Measurements from ENCODE around the gene CABCOCO1.

CABCOCO1 gene

DNA sequence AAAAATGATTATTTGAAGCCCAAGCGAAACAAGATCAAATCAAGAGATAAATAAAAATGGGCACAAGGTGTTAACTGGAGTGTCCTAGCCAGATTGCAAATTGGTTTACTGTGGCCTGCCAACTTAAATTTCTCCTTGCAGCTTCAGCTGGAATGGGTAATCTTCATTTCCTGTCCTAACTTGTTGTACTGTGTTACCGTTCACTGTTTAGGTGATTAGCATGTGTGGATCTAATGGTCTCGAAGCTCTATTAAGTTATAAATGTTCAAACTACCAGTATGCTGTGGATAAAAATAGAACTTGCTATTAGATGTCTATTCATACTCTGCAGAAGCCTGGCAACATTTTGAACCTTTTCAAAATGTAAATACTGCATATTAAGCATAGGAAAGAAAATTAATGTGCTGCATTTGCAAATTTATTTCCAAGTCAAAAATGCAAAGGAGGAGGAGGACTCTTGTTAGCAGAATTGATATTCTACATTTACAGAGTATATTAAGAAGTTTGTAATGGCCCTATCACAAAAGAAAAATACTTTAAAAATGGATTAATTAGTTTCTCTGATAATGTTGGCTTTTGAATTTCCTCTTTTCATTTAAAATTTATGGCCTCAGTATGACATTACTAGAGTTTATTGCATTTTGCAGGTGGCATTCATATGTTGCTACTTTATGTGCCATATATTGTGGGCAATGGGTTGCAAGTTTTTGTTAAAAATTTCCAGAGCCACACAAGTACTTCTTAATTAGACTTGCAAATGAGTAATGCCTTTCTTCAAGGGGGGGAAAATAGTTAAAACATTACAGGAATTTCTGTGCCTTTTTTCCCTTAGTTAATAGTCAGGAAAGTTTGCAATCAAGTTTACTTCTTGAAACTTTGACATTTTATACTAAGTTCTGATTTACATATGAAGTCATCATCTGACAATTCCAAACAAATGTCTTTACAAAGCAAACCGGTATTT, 92.1 kb downstream of the CABCOCO1 start:
- no peak for DNase-seq (ENCODE audit: low read depth, low spot score)

GRCh38 chr10:61757001-61757400, 94.3 kb downstream of the CABCOCO1 start:
- no peak for DNase-seq (ENCODE audit: low read depth, low spot score)

DNA sequence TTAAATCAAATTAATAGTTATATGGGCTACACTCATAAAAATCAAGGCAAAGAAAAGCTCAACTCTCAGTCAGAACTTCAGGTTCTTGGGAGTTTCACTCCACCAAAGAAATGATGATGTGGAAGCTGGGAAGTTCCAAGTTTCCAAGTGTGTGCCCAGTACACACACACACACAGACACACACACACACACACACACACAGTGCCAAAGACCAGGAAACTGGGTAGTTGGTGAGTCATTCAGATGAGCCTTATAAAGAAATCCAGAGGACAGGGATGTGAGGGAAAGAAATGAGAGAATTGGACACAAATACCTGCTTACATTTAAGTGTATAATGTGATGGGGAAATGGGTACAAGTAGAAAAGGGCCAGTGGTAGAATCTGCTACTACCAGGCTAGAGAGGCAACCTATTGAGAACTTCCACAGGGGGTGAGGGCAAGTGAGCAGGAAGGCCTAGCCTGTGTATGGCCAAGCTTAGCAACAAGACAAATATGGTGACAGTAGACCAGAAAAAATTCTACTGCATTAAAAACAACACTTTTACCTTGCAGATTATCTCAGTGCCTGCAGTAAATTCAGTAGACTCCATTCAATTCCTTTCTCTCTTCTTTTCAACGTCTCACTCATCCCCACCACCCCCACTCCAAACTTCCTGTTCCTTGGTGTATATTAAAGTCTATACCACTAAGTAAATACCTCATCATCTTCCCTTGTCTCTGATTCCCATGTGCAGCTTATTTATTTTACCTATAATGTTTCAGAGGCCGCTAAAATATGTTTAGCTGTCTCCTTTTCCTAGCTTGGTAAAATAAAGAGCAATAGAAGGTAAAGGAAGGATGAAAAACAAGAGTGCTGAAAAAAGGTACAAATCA, 95.0 kb downstream of the CABCOCO1 start:
- DNase-seq (ENCODE audit: low read depth, low spot score), result no peak

GRCh38 chr10:61758433-61758832, 95.7 kb downstream of the CABCOCO1 start:
- no peak for DNase-seq (ENCODE audit: low read depth, low spot score)

- no peak for DNase-seq (ENCODE audit: low read depth, low spot score)
These were observed 97.0 kb downstream of the CABCOCO1 start for GRCh38 chr10:61759751-61760150.

GRCh38 chr10:61760943-61761824, 98.5 kb downstream of the CABCOCO1 start:
- no peak for DNase-seq (ENCODE audit: low read depth, low spot score)

GRCh38 chr10:61761825-61762217, 99.1 kb downstream of the CABCOCO1 start:
- no peak for DNase-seq (ENCODE audit: low read depth, low spot score)

GRCh38 chr10:61763778-61764177, 101.0 kb downstream of the CABCOCO1 start:
- DNase-seq (ENCODE audit: low read depth, low spot score), result no peak

DNA sequence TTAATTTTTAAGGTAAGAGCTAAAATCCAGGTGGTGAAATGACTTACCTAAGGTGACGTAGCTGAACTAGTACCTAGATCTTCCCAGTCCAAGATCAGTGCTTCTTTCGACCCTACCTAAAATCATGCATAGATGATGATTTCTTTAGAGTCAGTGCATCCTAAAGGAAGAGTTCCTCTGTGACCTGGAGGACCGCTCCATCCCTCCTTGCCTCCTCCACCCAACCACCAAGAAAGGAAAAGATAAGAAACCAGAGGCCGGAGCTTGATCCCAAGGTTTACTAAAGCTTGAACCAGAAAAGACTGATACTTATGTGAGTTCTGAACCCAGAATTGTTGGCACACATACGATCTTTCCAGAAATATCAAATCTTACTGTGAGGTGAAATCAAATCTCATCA, 101.8 kb downstream of the CABCOCO1 start:
- no peak for DNase-seq (ENCODE audit: low read depth, low spot score)

DNA sequence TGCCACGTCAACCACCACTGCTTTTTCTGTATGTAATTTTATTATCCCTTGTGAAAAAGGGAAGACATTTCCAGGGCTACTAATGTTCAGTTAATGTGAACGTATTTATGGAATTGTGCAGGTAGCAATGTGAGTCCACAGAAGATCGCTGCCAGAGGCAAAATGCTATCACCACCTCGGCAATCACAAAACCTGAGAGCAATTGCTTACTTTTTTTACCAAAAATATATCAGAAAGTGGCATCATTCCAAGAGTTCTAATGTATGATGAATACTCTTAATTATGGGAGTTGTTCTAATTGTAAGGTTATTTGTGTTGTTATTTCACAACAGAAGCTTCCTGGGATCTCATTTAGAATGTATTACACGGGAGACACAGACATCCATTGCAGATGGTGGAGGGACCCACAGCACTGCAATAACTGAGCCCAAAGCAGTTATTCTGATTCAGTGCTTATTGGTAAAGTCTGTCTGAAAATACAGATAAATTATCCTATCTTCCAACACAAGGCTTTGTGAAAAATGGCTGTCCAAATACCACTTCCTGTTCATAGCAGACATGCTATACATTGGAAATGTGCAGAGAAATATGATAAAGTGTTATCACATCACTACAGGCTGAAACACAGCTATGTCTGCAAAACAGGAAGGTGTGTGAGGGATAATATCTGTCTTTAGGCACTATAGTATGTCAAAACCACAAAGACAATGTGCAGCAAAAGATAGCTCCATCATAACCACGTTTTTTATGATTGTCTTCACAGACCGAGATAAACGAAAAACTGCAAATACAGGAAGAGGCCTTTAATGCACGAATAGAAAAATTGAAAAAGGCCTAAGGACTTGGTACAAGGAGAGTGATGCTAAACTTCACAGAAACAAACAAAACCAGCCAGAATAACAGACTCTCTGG, 102.7 kb downstream of the CABCOCO1 start:
- DNase-seq (ENCODE audit: low read depth, low spot score), result no peak

DNA sequence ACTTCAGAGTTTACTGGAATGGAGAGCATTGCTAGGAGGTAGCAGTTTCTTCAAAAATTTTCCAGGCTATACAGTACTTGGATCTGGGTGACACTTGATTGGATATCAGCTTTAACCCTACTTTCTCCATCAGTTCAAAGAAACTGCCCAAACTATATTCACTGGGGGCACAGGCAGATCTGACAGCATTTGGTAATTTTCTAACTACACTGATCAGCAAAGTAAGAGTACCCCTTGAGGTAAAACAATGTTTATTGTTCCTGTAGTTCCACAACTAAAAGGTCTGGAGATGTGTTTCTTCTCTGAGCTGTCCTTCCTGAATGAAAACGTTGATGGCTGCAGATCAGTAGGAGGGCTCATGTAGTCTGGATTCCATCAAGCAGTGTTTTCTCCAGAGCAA, 104.2 kb downstream of the CABCOCO1 start:
- no peak for DNase-seq (ENCODE audit: low read depth, low spot score)

DNA sequence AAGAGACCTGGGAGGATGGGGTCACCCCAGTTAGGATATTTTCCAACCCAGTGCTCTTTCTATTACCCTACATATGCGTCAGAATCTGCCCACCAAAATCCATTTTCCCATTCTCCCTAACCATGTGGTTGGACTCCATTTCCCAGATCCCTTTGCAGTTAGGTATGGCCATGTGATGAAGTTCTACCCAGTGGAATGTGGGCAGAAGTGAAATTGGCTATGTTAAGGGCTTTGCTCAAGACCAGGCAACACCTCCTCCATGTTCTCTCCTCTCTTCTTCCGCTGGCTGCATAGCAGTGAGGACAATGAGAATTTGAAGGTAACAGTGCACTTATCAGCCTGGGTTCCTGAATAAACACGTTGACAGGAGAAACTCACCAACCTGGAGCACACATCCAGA, 111.3 kb downstream of the CABCOCO1 start:
- no peak for DNase-seq (ENCODE audit: low read depth, low spot score)

DNA sequence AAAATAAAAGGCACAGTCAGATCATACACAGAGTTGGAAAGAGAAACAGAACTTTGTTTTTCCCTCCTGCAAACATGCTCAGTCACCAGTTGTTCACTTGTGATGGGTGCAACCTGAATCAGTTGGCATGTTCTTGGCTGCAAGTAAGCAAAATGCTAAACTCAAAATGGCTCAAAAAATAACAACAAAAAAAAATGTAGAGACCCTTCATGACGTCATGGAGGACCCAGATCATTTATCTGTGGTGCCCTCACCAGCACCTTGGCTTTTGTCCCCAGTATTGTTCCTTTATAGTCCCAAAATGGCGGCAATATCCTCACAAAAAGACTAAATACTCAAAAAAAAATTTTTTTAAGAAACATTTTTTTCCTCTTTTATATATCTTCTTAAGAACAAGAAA, 112.4 kb downstream of the CABCOCO1 start:
- DNase-seq (ENCODE audit: low read depth, low spot score), result no peak

DNA sequence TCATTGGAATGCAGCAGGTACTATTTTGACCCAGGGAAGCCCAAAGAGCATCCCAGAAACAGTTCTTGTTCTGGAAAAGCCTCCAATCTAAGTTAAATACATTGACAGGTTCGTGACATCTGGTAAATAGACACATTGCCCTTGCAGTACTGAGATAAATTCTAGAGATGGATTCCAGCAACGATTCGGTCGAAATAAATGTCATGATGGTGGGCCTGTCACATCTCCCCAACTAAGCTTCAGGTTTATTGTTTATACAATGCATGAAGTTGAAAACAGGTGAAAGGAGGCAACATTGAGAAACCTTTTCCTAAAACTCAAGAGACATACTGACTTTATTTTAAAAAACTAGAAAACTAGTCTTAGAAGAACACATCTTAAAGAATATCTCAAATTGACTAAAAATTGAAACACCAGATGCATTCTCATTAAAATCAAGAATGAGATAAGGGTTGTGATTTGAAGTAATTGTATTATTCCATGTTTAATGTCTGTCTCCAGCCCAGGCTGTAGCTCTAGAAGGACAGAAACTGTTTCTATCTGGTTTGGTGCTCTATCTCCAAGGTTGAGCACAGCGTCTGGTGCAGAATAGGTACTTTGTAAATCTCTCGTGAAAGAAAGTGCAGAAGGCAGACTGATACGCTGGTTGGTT, 114.0 kb downstream of the CABCOCO1 start:
- DNase-seq (ENCODE audit: low read depth, low spot score), result no peak

DNA sequence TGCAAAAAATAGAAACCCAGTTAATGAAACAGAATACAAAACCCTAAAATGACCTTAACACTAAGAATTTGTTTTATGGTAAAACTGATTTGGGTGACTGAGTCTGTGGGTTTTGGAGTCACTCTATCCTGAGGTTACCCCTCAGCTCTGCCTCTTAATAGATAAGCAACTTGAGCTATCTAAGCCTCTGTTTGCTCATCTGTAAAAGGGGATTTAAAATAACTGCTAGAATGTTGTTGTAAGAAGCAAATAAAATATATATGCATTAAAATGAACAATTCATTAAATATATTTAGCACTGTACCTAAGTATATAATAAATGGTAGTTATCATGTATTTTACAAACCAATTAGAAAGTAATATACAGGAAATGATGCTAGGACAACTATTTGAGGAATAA, 115.4 kb downstream of the CABCOCO1 start:
- no peak for DNase-seq (ENCODE audit: low read depth, low spot score)

- DNase-seq (ENCODE audit: low read depth, low spot score), result no peak
These were observed 116.5 kb downstream of the CABCOCO1 start for GRCh38 chr10:61779276-61779675.

DNA sequence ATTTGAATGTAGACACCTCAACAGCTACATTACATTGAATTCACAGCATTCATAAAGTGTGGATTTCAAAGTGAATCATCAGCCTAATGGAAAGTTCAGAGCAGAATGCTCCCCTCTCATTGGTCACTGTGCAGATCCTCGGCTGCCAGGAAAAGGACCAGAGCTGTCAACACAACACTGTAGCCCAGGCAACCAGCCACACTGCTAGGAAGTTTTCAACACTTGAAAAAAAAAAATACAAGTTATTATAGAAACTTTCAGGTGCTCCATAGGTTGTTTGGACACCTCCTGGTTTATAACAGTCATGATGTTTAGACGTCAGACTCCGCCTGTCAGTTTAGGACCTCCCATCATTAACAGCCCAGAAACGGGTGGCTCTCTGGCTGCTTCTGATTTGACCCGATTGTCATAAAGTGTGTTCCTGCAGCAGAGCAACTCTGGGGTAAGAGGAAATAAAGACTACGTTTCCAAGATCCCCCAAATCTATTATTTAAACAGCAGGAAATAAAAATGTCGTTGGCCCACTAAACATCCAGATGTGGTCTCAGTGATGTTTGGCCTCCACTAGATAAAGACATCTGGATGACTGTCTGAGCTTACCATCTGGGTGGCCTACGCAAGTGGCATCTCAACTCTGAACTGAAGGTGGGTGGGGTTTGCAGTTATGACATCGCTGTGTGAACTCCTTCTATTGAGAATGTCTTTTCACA, 117.4 kb downstream of the CABCOCO1 start:
- DNase-seq (ENCODE audit: low read depth, low spot score), result no peak

GRCh38 chr10:61780732-61781131, 118.0 kb downstream of the CABCOCO1 start:
- no peak for DNase-seq (ENCODE audit: low read depth, low spot score)

DNA sequence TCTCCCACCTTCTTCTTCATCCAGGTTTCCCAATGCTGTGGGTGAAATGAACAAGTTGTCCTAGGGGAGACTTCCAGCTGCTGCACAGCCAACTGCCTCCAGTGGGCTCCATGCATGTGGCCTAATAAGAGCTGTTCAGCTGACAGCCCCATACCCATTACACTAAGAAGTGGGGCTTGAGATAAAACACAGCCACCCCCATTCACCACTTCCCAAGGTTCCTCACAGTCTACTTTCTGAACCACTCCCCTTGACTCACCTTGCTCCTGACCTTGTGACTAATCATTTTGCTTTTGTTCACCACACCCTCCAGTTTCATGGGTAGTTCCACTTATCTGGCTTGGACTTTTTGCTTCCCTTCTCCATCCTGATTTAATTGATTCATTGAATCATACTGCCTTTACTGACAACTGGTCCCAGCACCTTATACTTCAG, 119.3 kb downstream of the CABCOCO1 start:
- DNase-seq (ENCODE audit: low read depth, low spot score), result no peak

All from ELF-1 (cell line).